GDM1 (cell line): ENCODE data around the gene ITM2A.

Experiments used
- DNase-seq: peaks from one replicate; lab custom pipeline; 2025; lab: John Stamatoyannopoulos, UW

Gene ITM2A

DNA sequence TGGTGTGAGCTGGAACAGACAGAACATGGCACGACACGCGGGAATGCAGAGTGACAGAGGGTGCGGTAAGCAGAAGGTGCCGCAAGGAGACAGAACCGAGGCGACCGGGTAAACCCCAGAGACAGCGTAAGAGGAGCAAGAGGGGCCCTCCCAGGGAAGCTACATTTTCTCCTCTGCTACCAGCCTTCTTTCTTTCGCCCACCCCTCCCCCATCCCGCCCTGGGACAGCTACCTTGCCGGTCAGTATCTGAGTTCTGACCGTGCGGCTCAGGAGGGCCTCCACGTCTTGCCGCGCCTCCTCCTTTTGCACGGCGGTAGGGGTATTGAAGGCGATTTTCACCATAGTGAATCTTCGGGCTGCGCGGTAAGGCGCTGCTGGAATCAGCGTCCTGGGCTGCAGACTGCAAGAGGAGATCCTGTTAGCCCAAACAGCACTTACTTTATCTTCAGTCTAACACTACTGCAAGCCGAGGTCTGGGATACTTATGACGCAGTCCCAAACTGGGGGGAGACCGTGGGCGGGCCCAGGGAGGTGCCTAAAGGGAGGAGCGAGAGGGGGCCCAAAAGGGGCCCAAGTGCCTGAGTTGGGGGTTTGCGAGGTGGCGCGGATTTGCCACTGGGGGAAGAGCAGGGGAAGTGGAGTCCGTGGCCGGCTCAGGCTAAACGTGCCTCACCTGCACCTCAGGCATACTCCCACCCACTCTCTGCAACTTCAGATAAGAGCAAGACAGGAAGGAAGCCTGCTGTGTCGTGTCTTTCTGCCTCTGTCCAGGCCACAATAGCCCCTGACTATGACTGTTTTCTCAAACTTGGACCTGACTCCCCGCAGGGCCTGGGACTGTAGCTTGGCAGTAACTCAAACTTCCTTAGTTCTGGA lies at the start of gene ITM2A:
ITM2A (minus strand) TSS at position 462 of the 877 bp plus-strand sequence; CDS start at position 343, 119 bp downstream.
- peak; percentile 80 for DNase-seq

- DNase-seq: no peak
These were observed 47.9 kb upstream of the ITM2A start for GRCh38 chrX:79415056-79415455.

- no peak for DNase-seq
These were observed 46.8 kb upstream of the ITM2A start for GRCh38 chrX:79413963-79414362.

- DNase-seq: peak; percentile 15
These were observed 45.8 kb upstream of the ITM2A start for GRCh38 chrX:79412972-79413371.

- DNase-seq: no peak
These were observed 45.0 kb upstream of the ITM2A start for GRCh38 chrX:79412166-79412565.

- no peak for DNase-seq
These were observed 42.5 kb upstream of the ITM2A start for GRCh38 chrX:79409657-79410056.

- DNase-seq: no peak
These were observed 41.6 kb upstream of the ITM2A start for GRCh38 chrX:79408623-79409322.

DNA sequence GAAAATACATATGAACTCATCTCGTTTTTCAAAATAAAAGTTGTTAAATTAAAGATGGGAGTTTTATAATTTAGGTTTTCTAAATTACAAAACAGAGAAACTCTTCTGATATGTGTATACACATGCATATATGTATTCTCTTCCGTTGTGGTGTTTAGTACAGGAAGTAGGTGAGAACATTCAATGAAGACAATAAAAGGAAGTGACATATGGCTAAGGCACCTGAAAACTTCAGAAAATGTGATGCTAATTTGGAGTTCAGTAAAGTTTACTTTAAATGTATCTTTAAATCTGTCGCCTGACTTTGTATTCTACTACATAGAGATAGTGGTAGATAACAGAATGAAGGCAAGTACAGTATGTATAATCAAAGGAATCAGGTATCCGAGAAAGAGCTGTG lies 33.5 kb upstream of the ITM2A start:
- no peak for DNase-seq

GRCh38 chrX:79375340-79375739 lies 8.2 kb upstream of the ITM2A start:
- DNase-seq: no peak

DNA sequence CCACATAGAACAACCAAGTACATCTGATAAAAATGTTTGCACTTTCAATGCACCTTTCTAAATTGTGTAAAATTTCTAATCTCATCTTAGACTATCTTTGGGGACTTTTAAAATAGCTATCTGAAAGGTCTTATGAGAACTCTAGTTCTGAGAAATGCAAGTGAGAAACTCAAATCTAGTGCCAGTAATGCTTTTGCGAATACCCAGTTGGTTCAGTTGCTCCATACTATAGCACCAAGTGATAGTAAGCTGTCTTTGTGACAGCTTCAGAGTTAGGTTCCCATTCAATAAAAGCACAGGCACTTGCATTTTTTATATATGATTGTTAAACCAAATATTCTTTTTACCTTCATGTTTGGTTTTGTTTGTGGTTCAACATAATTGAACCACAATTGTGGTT lies 4.5 kb upstream of the ITM2A start:
- DNase-seq: no peak

- no peak for DNase-seq
These were observed 4.0 kb upstream of the ITM2A start for GRCh38 chrX:79371101-79371500.

DNA sequence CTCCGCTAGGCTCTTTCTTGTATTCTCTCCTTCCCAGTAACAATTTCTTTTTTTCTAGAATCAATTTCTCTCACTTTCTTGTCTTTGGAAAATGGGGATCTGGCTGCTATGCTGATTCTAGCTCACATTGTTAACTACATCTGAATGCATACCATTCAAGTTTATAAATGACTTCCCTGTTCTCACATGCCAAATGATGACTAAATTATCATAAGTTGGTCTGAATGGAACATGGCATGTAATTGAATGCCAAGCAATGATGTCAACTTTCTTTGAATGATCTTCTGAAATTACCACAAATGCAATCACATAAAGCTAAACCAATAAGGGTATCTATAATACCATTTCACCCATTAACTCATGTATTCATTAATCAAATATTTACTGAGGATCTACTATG lies 2.7 kb upstream of the ITM2A start:
- no peak for DNase-seq

DNA sequence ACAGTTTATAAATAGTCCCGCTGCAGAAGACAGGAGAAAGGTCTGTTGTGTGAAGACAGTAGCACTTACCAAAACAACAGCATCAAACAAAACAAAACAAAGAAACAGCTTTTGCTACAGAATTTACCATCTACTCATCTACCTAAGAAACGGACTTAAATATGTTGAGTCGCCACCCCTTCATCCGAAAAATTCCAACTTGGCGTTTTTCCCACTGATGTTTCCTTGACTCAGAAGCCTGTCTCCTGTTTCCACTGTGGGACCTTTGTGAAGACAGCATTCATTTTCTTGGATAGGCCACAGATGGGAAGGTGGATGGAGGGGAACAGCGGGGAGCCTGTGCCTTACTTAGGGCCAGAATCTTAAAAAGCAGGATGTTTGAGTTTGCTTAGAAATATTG lies 1.3 kb upstream of the ITM2A start:
- DNase-seq: no peak

- DNase-seq: no peak
These were observed 773 bp upstream of the ITM2A start for GRCh38 chrX:79367907-79368306.

GRCh38 chrX:79366556-79366872 lies 620 bp downstream of the ITM2A start:
- no peak for DNase-seq

- DNase-seq: no peak
These were observed 1.5 kb downstream of the ITM2A start for GRCh38 chrX:79365591-79365990.

- DNase-seq: no peak
These were observed 2.8 kb downstream of the ITM2A start for GRCh38 chrX:79364306-79364705.

- no peak for DNase-seq
These were observed 5.8 kb downstream of the ITM2A start for GRCh38 chrX:79361192-79361870.

GRCh38 chrX:79336869-79337815 lies 30.0 kb downstream of the ITM2A start:
- DNase-seq: no peak

GRCh38 chrX:79330022-79330421 lies 37.1 kb downstream of the ITM2A start:
- DNase-seq: no peak

- no peak for DNase-seq
These were observed 41.7 kb downstream of the ITM2A start for GRCh38 chrX:79325263-79325958.
